Kidney epithelial cell (primary cell): ENCODE results near the gene SNED1. TPM values are rescaled to one million over a fixed set of nuclear protein-coding genes. Genes with fewer than 3 reads are reported as not detected.

Source experiments
- DNase-seq: peaks from one replicate; pipeline ENCODE4 v3.0.0-alpha.2; 2010; ENCODE audit warnings: low read depth
- H3K27me3 ChIP-seq: 2 replicates; pipeline ENCODE4 v1.6.0; 2011; ENCODE audit warnings: low read length; ENCODE audit not compliant: control insufficient read depth, insufficient read depth
- H3K36me3 ChIP-seq: 2 replicates; pipeline ENCODE4 v1.5.1; 2011; ENCODE audit warnings: low read length; ENCODE audit not compliant: control insufficient read depth, insufficient read depth
- H3K4me3 ChIP-seq: 2 replicates; pipeline ENCODE4 v1.5.1; 2011; ENCODE audit warnings: low read depth, mild to moderate bottlenecking, control low read depth, low read length
- total RNA-seq: library from RNA; depleted of rRNA; stranded (reverse); fragments of >200 nt; gene quantifications from 2 replicates; pipeline ENCODE4 v1.2.3, GENCODE V29; 2015
- TF ChIP-seq, protein P1 (sequence below): IDR thresholded peaks from 2 replicates; pipeline ENCODE4 v1.5.1; 2011; ENCODE audit warnings: mild to moderate bottlenecking, moderate library complexity, low read length, control low read depth, inconsistent platforms; ENCODE audit not compliant: insufficient read depth, poor library complexity, severe bottlenecking

SNED1 gene
- total RNA-seq, 1 donor from 2014 or later = 2.2 TPM

DNA sequence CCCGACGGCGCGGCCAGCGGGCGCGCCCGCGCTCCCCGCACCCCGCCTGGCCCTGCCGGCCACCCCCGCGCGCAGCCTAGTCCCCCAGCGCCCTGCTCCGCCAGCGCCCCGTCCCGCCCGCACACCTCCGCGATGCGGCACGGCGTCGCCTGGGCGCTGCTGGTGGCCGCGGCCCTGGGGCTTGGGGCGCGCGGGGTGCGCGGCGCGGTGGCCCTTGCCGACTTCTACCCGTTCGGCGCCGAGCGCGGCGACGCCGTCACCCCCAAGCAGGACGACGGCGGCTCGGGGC, 232 bp downstream of the SNED1 start:
- no peaks in the 10 kb centered on the region for H3K36me3 ChIP-seq

DNA sequence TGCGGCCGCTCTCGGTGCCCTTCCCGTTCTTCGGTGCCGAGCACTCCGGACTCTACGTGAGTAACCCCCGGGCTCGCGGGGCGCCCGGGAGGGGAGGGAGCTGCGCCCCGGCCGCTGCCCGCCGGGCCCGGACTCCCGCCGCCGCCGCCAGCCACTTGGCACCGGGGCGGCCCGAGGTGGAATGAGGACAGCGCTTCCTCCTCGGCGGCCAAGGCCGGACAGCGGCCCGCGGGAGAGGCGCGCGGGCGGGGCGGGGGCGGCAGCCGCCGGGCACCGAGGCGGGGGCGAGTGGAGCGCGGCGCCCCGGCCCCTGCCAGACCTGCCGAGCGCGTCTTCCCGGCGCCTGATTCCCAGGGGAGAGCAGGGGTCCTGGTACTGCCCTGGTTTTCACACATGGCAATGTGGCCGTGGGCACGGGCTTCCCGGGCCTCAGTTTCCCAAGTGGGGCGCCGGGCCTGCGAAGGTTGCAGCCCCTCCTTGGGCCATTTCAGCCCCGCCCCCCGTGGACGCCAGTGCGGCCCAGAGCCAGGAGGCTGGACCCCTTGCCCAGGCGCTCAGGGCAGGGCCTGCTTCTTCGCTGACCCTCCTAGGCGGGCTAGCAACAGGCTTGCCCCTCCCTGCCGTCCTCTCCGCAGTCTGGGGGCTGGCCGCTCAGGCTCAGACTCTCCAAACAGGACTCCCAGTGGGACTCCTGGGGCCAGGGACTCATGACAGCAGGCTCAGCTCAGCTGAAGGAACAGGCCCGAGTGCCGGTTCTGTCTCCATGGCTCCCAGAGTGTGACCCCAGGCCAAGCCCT, 775 bp downstream of the SNED1 start:
- peak overlapping the region; percentile 50 for H3K4me3 ChIP-seq
- no peaks in the 10 kb centered on the region for H3K36me3 ChIP-seq
- TF ChIP-seq, protein P1, sequence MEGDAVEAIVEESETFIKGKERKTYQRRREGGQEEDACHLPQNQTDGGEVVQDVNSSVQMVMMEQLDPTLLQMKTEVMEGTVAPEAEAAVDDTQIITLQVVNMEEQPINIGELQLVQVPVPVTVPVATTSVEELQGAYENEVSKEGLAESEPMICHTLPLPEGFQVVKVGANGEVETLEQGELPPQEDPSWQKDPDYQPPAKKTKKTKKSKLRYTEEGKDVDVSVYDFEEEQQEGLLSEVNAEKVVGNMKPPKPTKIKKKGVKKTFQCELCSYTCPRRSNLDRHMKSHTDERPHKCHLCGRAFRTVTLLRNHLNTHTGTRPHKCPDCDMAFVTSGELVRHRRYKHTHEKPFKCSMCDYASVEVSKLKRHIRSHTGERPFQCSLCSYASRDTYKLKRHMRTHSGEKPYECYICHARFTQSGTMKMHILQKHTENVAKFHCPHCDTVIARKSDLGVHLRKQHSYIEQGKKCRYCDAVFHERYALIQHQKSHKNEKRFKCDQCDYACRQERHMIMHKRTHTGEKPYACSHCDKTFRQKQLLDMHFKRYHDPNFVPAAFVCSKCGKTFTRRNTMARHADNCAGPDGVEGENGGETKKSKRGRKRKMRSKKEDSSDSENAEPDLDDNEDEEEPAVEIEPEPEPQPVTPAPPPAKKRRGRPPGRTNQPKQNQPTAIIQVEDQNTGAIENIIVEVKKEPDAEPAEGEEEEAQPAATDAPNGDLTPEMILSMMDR = no peak
- no peaks in the 10 kb centered on the region for H3K27me3 ChIP-seq
- no peak for DNase-seq

More for the DNA sequence above, 232 bp downstream of the SNED1 start:
- no peak for DNase-seq
- peak overlapping the region; percentile 50 for H3K4me3 ChIP-seq
- TF ChIP-seq, protein P1 = no peak
- no peaks in the 10 kb centered on the region for H3K27me3 ChIP-seq

GRCh38 chr2:240999873-241000541, 1.6 kb downstream of the SNED1 start:
- H3K27me3 ChIP-seq = no peaks in the 10 kb centered on the region
- DNase-seq = no peak
- no peak overlapping the region for H3K4me3 ChIP-seq
- TF ChIP-seq, protein P1 = no peak
- H3K36me3 ChIP-seq = no peaks in the 10 kb centered on the region

DNA sequence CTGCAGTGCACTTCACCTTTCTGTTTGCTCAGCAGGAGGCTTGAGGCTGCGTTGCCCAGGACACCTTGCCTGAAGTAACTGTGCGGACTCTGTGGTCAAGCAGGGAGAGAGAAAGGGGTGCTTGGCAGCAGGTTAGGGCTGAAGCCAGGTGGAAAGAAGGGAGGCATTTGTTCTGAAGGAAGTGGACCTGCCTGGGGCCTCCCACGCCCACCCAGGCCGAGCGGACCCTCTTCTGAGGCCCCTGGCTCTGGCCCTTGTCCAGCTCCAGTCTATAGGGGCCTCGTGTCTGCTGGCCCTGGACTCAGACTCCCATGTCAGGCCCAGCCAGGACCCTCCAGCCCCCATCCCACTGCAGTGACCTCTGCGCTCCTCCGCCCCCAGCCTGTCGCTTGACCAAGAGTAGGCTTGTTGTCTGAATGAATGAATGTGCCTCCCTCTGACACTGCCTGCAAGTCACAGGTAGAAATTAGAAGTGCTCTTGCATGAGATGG, 2.5 kb downstream of the SNED1 start:
- Histone ChIP-seq H3K4me3 (no peak overlapping the region), H3K36me3 (no peaks in the 10 kb centered on the region), H3K27me3 (no peaks in the 10 kb centered on the region)
- TF ChIP-seq, protein P1 = no peak
- no peak for DNase-seq

DNA sequence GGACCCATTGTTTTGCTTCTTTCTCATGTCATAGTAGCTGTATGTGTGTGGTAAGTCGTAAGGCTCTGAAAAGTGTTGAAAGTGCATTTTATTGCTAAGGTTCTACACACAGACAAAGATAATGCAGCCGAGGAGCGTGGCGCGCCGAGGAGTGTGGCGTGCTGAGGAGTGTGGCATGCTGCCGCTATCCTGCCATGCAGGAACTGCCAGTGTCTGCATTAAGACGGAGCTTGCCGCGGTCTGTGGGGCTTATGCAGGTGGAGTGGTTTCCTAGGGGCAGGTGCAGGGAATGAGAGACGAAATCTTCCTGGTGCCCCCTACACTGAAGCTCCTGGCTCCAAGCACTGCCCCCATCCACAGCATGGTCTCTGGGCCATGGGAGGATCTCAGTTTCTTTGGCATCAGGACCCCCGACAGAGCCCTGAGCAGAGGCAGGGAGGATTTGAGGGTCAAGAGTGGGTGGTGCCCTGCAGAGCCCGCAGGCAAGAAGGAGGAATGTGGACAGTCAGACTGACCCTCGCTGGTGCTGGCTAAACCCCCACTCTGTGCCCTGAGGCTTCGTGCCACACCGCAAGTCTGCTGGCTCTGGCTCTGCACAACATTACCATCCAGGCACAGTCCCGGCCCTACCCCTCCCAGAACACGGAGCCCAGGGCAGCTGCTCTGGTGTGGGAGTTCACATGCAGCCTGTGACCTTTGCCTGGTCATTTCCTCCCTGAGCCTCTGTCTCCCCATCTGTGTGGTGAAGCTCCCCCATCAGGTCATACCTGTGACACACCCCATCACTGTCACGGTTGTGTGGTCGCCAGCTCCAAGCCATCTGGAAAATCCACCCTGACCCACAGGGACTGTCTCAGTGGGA, 3.2 kb downstream of the SNED1 start:
- DNase-seq = no peak
- no peaks in the 10 kb centered on the region for H3K27me3 ChIP-seq
- H3K36me3 ChIP-seq = no peaks in the 10 kb centered on the region
- TF ChIP-seq, protein P1 = no peak
- no peak overlapping the region for H3K4me3 ChIP-seq
